OCI-LY1 (cell line): Measurements from ENCODE around the gene CXCR3.
"Not testable (repeated sequence)": the region's sequence is repeated elsewhere in the genome, so short reads cannot be mapped to it uniquely, and the experiment has no call there.

ENCODE experiments used
- EZH2 ChIP-seq: fragments of 200-600 bp; sonication (generic), shearing (Covaris generic); IDR thresholded peaks from 2 replicates; pipeline ENCODE4 v1.8.0; 2017; ENCODE audit warnings: borderline replicate concordance, mixed run types, mild to moderate bottlenecking, antibody characterized with exemption, low read length, moderate library complexity, mixed read lengths
- TF ChIP-seq, protein P1 (sequence below): fragments of 200-600 bp; sonication (generic), shearing (Covaris generic); IDR thresholded peaks from 2 replicates; pipeline ENCODE4 v1.5.1; 2017; ENCODE audit warnings: mild to moderate bottlenecking, antibody characterized with exemption, low read length, moderate library complexity, mixed read lengths

DNA sequence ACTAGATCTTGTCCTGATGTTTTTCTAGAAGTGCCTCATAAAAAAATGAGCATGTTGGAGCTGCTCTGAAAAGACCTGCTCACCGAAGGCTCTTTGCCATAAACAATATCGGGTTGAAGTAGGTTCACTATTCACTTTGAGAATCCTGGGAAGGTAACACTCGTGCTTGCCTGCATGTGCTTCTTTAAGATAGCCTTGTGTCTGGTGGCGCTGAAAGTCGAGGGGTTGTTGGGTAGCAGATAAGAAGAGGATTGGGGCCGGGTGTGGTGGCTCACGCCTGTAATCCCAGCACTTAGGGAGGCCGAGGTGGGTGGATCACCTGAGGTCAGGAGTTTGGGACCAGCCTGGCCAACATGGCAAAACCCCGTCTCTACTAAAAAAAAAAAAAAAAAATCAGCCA is 6.6 kb downstream of the CXCR3 start:
- TF ChIP-seq, protein P1, sequence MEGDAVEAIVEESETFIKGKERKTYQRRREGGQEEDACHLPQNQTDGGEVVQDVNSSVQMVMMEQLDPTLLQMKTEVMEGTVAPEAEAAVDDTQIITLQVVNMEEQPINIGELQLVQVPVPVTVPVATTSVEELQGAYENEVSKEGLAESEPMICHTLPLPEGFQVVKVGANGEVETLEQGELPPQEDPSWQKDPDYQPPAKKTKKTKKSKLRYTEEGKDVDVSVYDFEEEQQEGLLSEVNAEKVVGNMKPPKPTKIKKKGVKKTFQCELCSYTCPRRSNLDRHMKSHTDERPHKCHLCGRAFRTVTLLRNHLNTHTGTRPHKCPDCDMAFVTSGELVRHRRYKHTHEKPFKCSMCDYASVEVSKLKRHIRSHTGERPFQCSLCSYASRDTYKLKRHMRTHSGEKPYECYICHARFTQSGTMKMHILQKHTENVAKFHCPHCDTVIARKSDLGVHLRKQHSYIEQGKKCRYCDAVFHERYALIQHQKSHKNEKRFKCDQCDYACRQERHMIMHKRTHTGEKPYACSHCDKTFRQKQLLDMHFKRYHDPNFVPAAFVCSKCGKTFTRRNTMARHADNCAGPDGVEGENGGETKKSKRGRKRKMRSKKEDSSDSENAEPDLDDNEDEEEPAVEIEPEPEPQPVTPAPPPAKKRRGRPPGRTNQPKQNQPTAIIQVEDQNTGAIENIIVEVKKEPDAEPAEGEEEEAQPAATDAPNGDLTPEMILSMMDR = not testable (repeated sequence)
- not testable (repeated sequence) for TF ChIP-seq EZH2
